HCT116 (cell line): ENCODE measurements around the gene LUC7L2.

Source experiments
- ELF1 ChIP-seq: IDR thresholded peaks from 2 replicates; pipeline ENCODE4 v1.6.1; 2012; ENCODE audit warnings: low read depth, borderline replicate concordance
- EZH2 ChIP-seq: fragments of 200-600 bp; sonication (generic); IDR thresholded peaks from 2 replicates; pipeline ENCODE4 v1.6.1; 2017; ENCODE audit warnings: antibody characterized with exemption, mixed run types
- EZH2phosphoT487 ChIP-seq: fragments of 200-600 bp; IDR thresholded peaks from 2 replicates; pipeline ENCODE4 v1.6.1; 2018; ENCODE audit warnings: antibody characterized with exemption, borderline replicate concordance
- POLR2A ChIP-seq: IDR thresholded peaks from 2 replicates; pipeline ENCODE4 v1.7.0; 2011; ENCODE audit warnings: borderline replicate concordance; ENCODE audit not compliant: insufficient read depth, insufficient read length; ENCODE audit errors: extremely low read depth
- POLR2AphosphoS5 ChIP-seq: IDR thresholded peaks from 2 replicates; pipeline ENCODE4 v1.6.1; 2011; ENCODE audit warnings: mild to moderate bottlenecking, low read depth, low read length, moderate library complexity
- RAD21 ChIP-seq: IDR thresholded peaks from 2 replicates; pipeline ENCODE4 v1.6.1; 2012; ENCODE audit warnings: low read depth, mild to moderate bottlenecking
- SIN3A ChIP-seq: IDR thresholded peaks from 2 replicates; pipeline ENCODE4 v1.6.1; 2012; ENCODE audit warnings: low read depth
- SP1 ChIP-seq: IDR thresholded peaks from 2 replicates; pipeline ENCODE4 v1.6.1; 2012; ENCODE audit warnings: low read depth
- SRF ChIP-seq: IDR thresholded peaks from 2 replicates; pipeline ENCODE4 v1.6.1; 2012; ENCODE audit warnings: low read depth
- YY1 ChIP-seq: IDR thresholded peaks from 2 replicates; pipeline ENCODE4 v1.6.1; 2011; ENCODE audit warnings: low read length, low read depth, moderate library complexity, mild to moderate bottlenecking; ENCODE audit not compliant: insufficient replicate concordance; ENCODE audit errors: extremely low read depth
- ZNF274 ChIP-seq: fragments of 200-500 bp; sonication (Bioruptor generic); IDR thresholded peaks from 2 replicates; pipeline ENCODE4 v1.6.1; 2014; ENCODE audit warnings: mild to moderate bottlenecking, low read depth, low read length, inconsistent platforms
- TF ChIP-seq, protein P1 (sequence below), 3 experiments: fragments of 200-600 bp in 1 of 3; sonication (generic) in 1 of 3; IDR thresholded peaks in 2 of 3; conservative IDR thresholded peaks in 1 of 3; 2 replicates each; pipeline ENCODE4 v1.5.1; 2012 to 2017; ENCODE audit warnings: low read depth in 2 of 3, low read length in 2 of 3, antibody characterized with exemption in 1 of 3, borderline replicate concordance in 1 of 3, control low read depth in 1 of 3, mild to moderate bottlenecking in 1 of 3, mixed read lengths in 1 of 3, mixed run types in 1 of 3, moderate library complexity in 1 of 3; ENCODE audit not compliant: insufficient read depth in 1 of 3
- TF ChIP-seq, protein P2 (sequence below): IDR thresholded peaks from 2 replicates; pipeline ENCODE4 v1.6.1; 2012; ENCODE audit warnings: low read depth

DNA sequence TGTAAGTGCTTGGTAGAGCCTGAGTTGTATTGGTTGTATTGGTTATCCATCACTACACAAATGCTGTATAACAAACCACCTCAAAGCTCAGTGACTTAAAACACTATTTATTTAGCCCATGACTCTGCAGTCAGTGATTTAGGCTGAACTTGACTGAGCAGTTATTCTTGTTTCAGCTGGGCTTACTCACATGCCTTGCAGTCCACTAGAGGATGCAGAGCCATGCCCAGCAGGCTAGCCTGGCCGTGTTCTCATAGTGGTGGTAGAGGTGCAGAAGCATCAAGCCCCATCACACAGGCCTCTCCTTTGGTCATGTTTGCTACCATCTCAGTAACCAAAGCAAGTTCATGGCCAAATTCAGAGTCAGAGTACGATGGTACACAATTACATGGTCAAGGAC lies 43.9 kb downstream of the LUC7L2 start:
- TF ChIP-seq, protein P1, sequence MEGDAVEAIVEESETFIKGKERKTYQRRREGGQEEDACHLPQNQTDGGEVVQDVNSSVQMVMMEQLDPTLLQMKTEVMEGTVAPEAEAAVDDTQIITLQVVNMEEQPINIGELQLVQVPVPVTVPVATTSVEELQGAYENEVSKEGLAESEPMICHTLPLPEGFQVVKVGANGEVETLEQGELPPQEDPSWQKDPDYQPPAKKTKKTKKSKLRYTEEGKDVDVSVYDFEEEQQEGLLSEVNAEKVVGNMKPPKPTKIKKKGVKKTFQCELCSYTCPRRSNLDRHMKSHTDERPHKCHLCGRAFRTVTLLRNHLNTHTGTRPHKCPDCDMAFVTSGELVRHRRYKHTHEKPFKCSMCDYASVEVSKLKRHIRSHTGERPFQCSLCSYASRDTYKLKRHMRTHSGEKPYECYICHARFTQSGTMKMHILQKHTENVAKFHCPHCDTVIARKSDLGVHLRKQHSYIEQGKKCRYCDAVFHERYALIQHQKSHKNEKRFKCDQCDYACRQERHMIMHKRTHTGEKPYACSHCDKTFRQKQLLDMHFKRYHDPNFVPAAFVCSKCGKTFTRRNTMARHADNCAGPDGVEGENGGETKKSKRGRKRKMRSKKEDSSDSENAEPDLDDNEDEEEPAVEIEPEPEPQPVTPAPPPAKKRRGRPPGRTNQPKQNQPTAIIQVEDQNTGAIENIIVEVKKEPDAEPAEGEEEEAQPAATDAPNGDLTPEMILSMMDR (IDR thresholded peaks at IDR 0.05 in 2 of 3, conservative IDR thresholded peaks at IDR 0.05 in 1 of 3; ENCODE audit: borderline replicate concordance in 1 of 3, insufficient read depth in 1 of 3, low read depth in 2 of 3, low read length in 2 of 3), result no peak
- TF ChIP-seq YY1, result no peak
- no peak for TF ChIP-seq SRF
- TF ChIP-seq EZH2, result no peak
- no peak for TF ChIP-seq SP1
- TF ChIP-seq ELF1, result no peak
- no peak for TF ChIP-seq SIN3A
- no peak for TF ChIP-seq POLR2A
- TF ChIP-seq RAD21, result no peak
- no peak for TF ChIP-seq POLR2AphosphoS5
- TF ChIP-seq ZNF274, result no peak
- TF ChIP-seq, protein P2, sequence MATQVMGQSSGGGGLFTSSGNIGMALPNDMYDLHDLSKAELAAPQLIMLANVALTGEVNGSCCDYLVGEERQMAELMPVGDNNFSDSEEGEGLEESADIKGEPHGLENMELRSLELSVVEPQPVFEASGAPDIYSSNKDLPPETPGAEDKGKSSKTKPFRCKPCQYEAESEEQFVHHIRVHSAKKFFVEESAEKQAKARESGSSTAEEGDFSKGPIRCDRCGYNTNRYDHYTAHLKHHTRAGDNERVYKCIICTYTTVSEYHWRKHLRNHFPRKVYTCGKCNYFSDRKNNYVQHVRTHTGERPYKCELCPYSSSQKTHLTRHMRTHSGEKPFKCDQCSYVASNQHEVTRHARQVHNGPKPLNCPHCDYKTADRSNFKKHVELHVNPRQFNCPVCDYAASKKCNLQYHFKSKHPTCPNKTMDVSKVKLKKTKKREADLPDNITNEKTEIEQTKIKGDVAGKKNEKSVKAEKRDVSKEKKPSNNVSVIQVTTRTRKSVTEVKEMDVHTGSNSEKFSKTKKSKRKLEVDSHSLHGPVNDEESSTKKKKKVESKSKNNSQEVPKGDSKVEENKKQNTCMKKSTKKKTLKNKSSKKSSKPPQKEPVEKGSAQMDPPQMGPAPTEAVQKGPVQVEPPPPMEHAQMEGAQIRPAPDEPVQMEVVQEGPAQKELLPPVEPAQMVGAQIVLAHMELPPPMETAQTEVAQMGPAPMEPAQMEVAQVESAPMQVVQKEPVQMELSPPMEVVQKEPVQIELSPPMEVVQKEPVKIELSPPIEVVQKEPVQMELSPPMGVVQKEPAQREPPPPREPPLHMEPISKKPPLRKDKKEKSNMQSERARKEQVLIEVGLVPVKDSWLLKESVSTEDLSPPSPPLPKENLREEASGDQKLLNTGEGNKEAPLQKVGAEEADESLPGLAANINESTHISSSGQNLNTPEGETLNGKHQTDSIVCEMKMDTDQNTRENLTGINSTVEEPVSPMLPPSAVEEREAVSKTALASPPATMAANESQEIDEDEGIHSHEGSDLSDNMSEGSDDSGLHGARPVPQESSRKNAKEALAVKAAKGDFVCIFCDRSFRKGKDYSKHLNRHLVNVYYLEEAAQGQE, result no peak
- TF ChIP-seq EZH2phosphoT487, result no peak
